ENCODE data around the gene ALDH7A1.
A peak's percentile ranks its signal among the peaks of the same experiment; 100 is the strongest.
"Not testable (repeated sequence)": the region's sequence is repeated elsewhere in the genome, so short reads cannot be mapped to it uniquely, and the experiment has no call there.

The ALDH7A1 gene

GRCh38 chr5:126610616-126611015, 15.6 kb upstream of the ALDH7A1 start:
- H3K27ac ChIP-seq: no peak overlapping the region
- no peak for TF ChIP-seq CTCF (conservative IDR thresholded peaks at IDR 0.05; ENCODE audit: low read depth)
- CTCF ChIA-PET: interaction anchor here (0.5 to 2.4 kb wide), 5 partner anchors 9 to 1060 kb away, joined by 3 to 13 read pairs (median 4); partner anchors contain the start of gene PHAX
- POLR2A ChIA-PET (ENCODE audit: low non-redundant PET): no interaction called here
- DNase-seq (ENCODE audit: low spot score): no peak

GRCh38 chr5:126610160-126610559, 15.1 kb upstream of the ALDH7A1 start:
- ChIA-PET POLR2A (ENCODE audit: low non-redundant PET) (no interaction called here), CTCF (interaction anchor here (0.6 to 2.4 kb wide), 3 partner anchors 9 to 154 kb away, joined by 4 to 13 read pairs (median 4); partner anchors contain the start of gene PHAX)
- no peak for TF ChIP-seq CTCF (conservative IDR thresholded peaks at IDR 0.05; ENCODE audit: low read depth)

GRCh38 chr5:126605525-126605924, 10.5 kb upstream of the ALDH7A1 start:
- no peak overlapping the region for H3K27ac ChIP-seq
- POLR2A ChIA-PET (ENCODE audit: low non-redundant PET): interaction anchor here (0.6 kb wide), 1 partner anchor 939 kb away, joined by 3 read pairs; no protein-coding TSS in a partner anchor
- CTCF ChIA-PET: interaction anchor here (0.7 kb wide), 1 partner anchor 256 kb away, joined by 5 read pairs; no protein-coding TSS in a partner anchor
- TF ChIP-seq CTCF (conservative IDR thresholded peaks at IDR 0.05; ENCODE audit: low read depth): no peak
- no peak for DNase-seq (ENCODE audit: low spot score)

More at GRCh38 chr5:126610160-126610559, 15.1 kb upstream of the ALDH7A1 start:
- DNase-seq (ENCODE audit: low spot score): no peak
- no peak overlapping the region for H3K27ac ChIP-seq

GRCh38 chr5:126603402-126603991, 8.5 kb upstream of the ALDH7A1 start:
- POLR2A ChIA-PET (ENCODE audit: low non-redundant PET): no interaction called here
- no peak for TF ChIP-seq CTCF (conservative IDR thresholded peaks at IDR 0.05; ENCODE audit: low read depth)
- CTCF ChIA-PET: no interaction called here
- DNase-seq (ENCODE audit: low spot score): no peak
- H3K27ac ChIP-seq: no peak overlapping the region

- peak; percentile 95 for TF ChIP-seq CTCF (conservative IDR thresholded peaks at IDR 0.05; ENCODE audit: low read depth)
- H3K27ac ChIP-seq: peak within 1 kb of the TSS; percentile 78
- peak; percentile 90 for DNase-seq (ENCODE audit: low spot score)
- CTCF ChIA-PET: interaction anchor here (0.5 to 2.0 kb wide), 32 partner anchors 9 to 1885 kb away, joined by 3 to 13 read pairs (median 3); no protein-coding TSS in a partner anchor
- POLR2A ChIA-PET (ENCODE audit: low non-redundant PET): no interaction called here
Measured at GRCh38 chr5:126600631-126601511, 5.9 kb upstream of the ALDH7A1 start, which contains the start of gene PHAX. Gene PHAX, plus strand, starts transcription at chr5:126600947. Its CDS starts 16 bp downstream, at chr5:126600963.

GRCh38 chr5:126599971-126600630, 5.1 kb upstream of the ALDH7A1 start:
- POLR2A ChIA-PET (ENCODE audit: low non-redundant PET); DNase-seq (ENCODE audit: low spot score): not testable (repeated sequence)
- CTCF ChIA-PET: interaction anchor here (0.5 to 2.0 kb wide), 12 partner anchors 10 to 1884 kb away, joined by 3 to 10 read pairs (median 4); no protein-coding TSS in a partner anchor
- H3K27ac ChIP-seq: peak overlapping the region; percentile 78
